Activated naive CD8-positive, alpha-beta T cell treated with anti-CD3 and anti-CD28 coated beads for 36 hours (primary cell): ENCODE measurements around the gene PES1. TPM values are rescaled to one million over a fixed set of nuclear protein-coding genes. Genes with fewer than 3 reads are reported as not detected.
"Not testable (repeated sequence)": the region's sequence is repeated elsewhere in the genome, so short reads cannot be mapped to it uniquely, and the experiment has no call there.

Source experiments
- DNase-seq: peaks from one replicate; pipeline ENCODE4 v3.0.0; 2021
- H3K27ac Mint-ChIP-seq: one replicate; pipeline ENCODE4 v1.8.0; 2022; ENCODE audit warnings: mild to moderate bottlenecking, moderate library complexity, mixed read lengths
- H3K27me3 Mint-ChIP-seq: one replicate; pipeline ENCODE4 v1.8.0; 2022; ENCODE audit warnings: mild to moderate bottlenecking, mixed read lengths
- H3K36me3 Mint-ChIP-seq: one replicate; pipeline ENCODE4 v1.8.0; 2021; ENCODE audit warnings: mild to moderate bottlenecking, mixed read lengths
- H3K4me1 Mint-ChIP-seq: one replicate; pipeline ENCODE4 v1.8.0; 2021; ENCODE audit warnings: mixed read lengths
- H3K4me3 Mint-ChIP-seq: one replicate; pipeline ENCODE4 v1.8.0; 2022; ENCODE audit warnings: mild to moderate bottlenecking, moderate library complexity, mixed read lengths
- H3K9me3 Mint-ChIP-seq: one replicate; pipeline ENCODE4 v1.8.0; 2022; ENCODE audit warnings: mixed read lengths
- total RNA-seq, 2 experiments: library from RNA; stranded (reverse); gene quantifications; one replicate each; pipeline ENCODE4 v1.2.3, GENCODE V29; 2021

The PES1 gene
- total RNA-seq, 2 experiments from 2014 or later = 196 to 199 TPM

GRCh38 chr22:30601464-30601863 lies 9.8 kb upstream of the PES1 start:
- Mint-ChIP-seq H3K27me3 (peaks cover 4% of the 10 kb centered on the region), H3K4me1 (peaks cover 7% of the 10 kb centered on the region), H3K36me3 (no peaks in the 10 kb centered on the region), H3K4me3 (no peak overlapping the region), H3K27ac (no peak overlapping the region), H3K9me3 (no peaks in the 10 kb centered on the region)
- no peak for DNase-seq

GRCh38 chr22:30600921-30601320 lies 9.2 kb upstream of the PES1 start:
- Mint-ChIP-seq H3K36me3 (no peaks in the 10 kb centered on the region), H3K27me3 (peaks cover 4% of the 10 kb centered on the region), H3K4me3 (no peak overlapping the region), H3K27ac (no peak overlapping the region), H3K4me1 (peaks cover 7% of the 10 kb centered on the region), H3K9me3 (no peaks in the 10 kb centered on the region)
- no peak for DNase-seq

GRCh38 chr22:30598986-30599385 lies 7.3 kb upstream of the PES1 start:
- H3K4me3 Mint-ChIP-seq = no peak overlapping the region
- DNase-seq = no peak
- no peaks in the 10 kb centered on the region for H3K36me3 Mint-ChIP-seq
- peaks cover 1% of the 10 kb centered on the region for H3K4me1 Mint-ChIP-seq
- H3K9me3 Mint-ChIP-seq = no peaks in the 10 kb centered on the region
- no peak overlapping the region for H3K27ac Mint-ChIP-seq
- peaks cover 8% of the 10 kb centered on the region for H3K27me3 Mint-ChIP-seq

GRCh38 chr22:30596886-30597285 lies 5.2 kb upstream of the PES1 start:
- no peak overlapping the region for H3K4me3 Mint-ChIP-seq
- no peak overlapping the region for H3K27ac Mint-ChIP-seq
- DNase-seq = no peak
- H3K9me3 Mint-ChIP-seq = no peaks in the 10 kb centered on the region
- H3K36me3 Mint-ChIP-seq = no peaks in the 10 kb centered on the region
- H3K4me1 Mint-ChIP-seq = peaks cover under 1% of the 10 kb centered on the region
- H3K27me3 Mint-ChIP-seq = peaks cover 13% of the 10 kb centered on the region

DNA sequence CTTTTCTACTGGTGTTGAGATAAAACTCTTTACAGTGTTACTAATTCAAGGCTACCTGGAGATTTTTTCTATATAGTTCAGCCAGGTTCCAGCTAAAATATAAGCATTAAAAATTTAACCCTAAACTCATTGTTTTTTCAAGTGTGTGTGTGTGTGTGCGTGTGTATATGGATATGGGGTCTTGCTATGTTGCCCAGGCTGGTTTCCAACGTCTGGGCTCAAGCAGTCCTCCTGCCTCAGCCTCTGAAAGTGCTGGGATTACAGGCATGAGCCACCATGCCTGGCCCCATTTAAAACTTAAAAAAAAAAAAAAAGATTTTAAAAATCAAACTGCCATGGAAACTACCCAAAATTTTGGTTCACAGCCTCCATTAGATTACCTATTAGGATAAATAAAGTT lies 4.5 kb upstream of the PES1 start:
- H3K27ac Mint-ChIP-seq = no peak overlapping the region
- no peaks in the 10 kb centered on the region for H3K9me3 Mint-ChIP-seq
- no peak for DNase-seq
- H3K27me3 Mint-ChIP-seq = peaks cover 12% of the 10 kb centered on the region
- H3K4me1 Mint-ChIP-seq = no peaks in the 10 kb centered on the region
- no peaks in the 10 kb centered on the region for H3K36me3 Mint-ChIP-seq
- no peak overlapping the region for H3K4me3 Mint-ChIP-seq

DNA sequence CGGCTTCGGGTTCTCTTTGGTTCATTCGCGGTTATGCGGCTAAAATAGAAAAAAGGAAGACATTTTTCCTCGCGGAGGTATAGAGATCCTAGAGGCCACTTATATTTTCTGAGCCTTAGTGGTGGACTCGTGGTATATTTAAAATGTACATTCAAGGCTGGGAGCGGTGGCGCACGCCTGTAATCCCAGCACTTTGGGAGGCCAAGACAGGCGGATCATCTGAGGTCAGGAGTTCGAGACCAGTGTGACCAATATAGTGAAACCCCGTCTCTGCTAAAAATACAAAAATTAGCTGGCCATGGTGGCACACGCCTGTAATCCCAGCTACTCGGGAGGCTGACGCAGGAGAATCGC lies 627 bp upstream of the PES1 start:
- Mint-ChIP-seq H3K4me1 (peaks cover 14% of the 10 kb centered on the region), H3K27me3 (peaks cover 12% of the 10 kb centered on the region), H3K36me3 (peaks cover 20% of the 10 kb centered on the region)
- H3K9me3 Mint-ChIP-seq, H3K4me3 Mint-ChIP-seq, DNase-seq, H3K27ac Mint-ChIP-seq: not testable (repeated sequence)

GRCh38 chr22:30591191-30591587 lies 521 bp downstream of the PES1 start:
- Mint-ChIP-seq H3K27ac (no peak overlapping the region), H3K36me3 (peaks cover 30% of the 10 kb centered on the region), H3K9me3 (no peaks in the 10 kb centered on the region), H3K4me1 (peaks cover 14% of the 10 kb centered on the region), H3K4me3 (no peak overlapping the region), H3K27me3 (peaks cover 12% of the 10 kb centered on the region)
- no peak for DNase-seq

DNA sequence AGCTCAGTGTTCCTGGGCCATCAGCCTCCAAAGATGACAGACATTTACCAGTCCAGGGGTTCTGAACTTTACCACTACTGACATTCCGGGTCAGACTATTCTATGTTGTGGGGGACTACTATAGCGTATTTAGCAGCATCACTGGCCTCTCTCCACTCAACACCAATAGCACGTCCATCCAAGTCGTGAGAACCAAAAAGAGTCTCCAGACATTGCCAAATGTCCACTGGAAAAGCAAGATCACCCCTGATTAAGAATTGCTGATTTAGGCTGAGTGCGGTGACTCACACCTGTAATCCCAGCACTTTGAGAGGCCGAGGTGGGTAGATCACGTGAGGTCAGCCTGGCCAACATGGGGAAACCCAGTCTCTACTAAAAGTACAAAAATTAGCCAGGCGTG lies 5.3 kb downstream of the PES1 start:
- Mint-ChIP-seq H3K9me3 (no peaks in the 10 kb centered on the region), H3K27me3 (no peaks in the 10 kb centered on the region), H3K27ac (no peak overlapping the region), H3K4me3 (no peak overlapping the region), H3K36me3 (peaks cover 50% of the 10 kb centered on the region), H3K4me1 (peaks cover 16% of the 10 kb centered on the region)
- no peak for DNase-seq

GRCh38 chr22:30584441-30584840 lies 7.3 kb downstream of the PES1 start:
- H3K27me3 Mint-ChIP-seq = no peaks in the 10 kb centered on the region
- H3K27ac Mint-ChIP-seq = no peak overlapping the region
- no peak overlapping the region for H3K4me3 Mint-ChIP-seq
- H3K4me1 Mint-ChIP-seq = peaks cover 3% of the 10 kb centered on the region
- no peak for DNase-seq
- no peaks in the 10 kb centered on the region for H3K9me3 Mint-ChIP-seq
- peaks cover 56% of the 10 kb centered on the region for H3K36me3 Mint-ChIP-seq

DNA sequence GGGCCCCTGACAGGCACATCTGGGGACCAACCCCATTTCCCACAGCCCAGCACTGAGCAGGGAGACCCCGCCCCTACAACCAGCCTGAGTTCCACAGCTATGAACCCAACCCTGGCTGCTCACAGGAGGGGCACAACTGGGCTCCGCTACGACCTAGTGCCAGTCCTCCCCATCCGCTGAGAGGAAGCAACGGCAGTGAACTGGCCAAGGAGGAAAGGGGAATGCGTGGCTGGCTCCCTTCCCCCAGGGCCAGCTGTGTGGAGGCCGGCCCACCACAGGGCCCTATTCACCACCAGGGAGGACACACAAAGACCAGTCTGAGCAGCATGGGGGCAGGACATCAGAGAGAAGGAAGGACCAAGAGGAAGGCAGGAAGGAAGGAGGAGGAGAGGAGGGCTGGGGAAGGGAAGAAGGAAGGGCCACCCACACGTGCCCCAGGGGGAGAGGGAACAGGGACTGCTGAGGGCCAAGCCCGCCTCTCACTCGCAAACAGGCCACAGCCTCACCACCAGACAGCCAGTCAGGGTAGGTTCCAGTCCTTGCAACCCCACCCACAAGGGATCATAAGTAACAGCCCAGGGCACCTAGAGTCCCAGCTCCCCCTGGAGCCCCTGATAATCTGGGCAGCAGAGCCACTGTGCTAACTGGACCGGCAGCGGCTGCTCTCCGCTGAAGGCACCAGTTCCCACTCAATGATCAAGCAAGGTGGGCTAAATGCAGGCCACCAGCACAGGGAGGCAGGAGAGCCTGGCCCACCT lies 8.7 kb downstream of the PES1 start:
- Mint-ChIP-seq H3K9me3 (no peaks in the 10 kb centered on the region), H3K27ac (no peak overlapping the region), H3K4me3 (no peak overlapping the region), H3K36me3 (peaks cover 58% of the 10 kb centered on the region), H3K27me3 (no peaks in the 10 kb centered on the region), H3K4me1 (peaks cover 2% of the 10 kb centered on the region)
- no peak for DNase-seq

GRCh38 chr22:30582051-30582450 lies 9.7 kb downstream of the PES1 start:
- no peak overlapping the region for H3K4me3 Mint-ChIP-seq
- no peaks in the 10 kb centered on the region for H3K9me3 Mint-ChIP-seq
- no peak for DNase-seq
- no peaks in the 10 kb centered on the region for H3K27me3 Mint-ChIP-seq
- peaks cover 52% of the 10 kb centered on the region for H3K36me3 Mint-ChIP-seq
- peaks cover 5% of the 10 kb centered on the region for H3K4me1 Mint-ChIP-seq
- no peak overlapping the region for H3K27ac Mint-ChIP-seq

- Mint-ChIP-seq H3K27ac (no peak overlapping the region), H3K4me1 (peaks cover 9% of the 10 kb centered on the region), H3K4me3 (no peak overlapping the region), H3K36me3 (peaks cover 54% of the 10 kb centered on the region), H3K27me3 (no peaks in the 10 kb centered on the region), H3K9me3 (no peaks in the 10 kb centered on the region)
- DNase-seq = no peak
Measured at GRCh38 chr22:30580896-30581295, 10.8 kb downstream of the PES1 start.

DNA sequence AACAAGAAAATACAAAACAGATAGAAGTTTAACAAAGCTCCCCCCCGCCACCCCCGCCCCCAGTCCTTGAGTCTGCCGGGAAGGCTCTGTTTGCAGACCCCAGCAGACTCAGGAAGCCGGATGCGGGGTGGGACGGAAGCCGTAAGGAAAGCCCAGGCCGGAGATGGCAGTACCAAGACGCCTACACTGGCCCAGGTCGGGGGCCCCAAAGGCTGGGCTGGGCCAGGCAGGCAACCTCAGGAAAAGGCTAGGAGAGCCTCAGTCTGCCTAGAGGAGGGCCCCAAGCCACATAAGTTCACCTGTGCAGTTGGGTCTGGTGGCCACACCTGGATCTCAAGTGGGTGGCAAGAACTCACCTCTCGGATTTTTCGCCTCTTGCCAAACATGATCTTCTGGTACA lies 13.2 kb downstream of the PES1 start:
- H3K36me3 Mint-ChIP-seq = peaks cover 52% of the 10 kb centered on the region
- H3K4me3 Mint-ChIP-seq = no peak overlapping the region
- H3K27me3 Mint-ChIP-seq = no peaks in the 10 kb centered on the region

GRCh38 chr22:30575859-30576258 lies 15.9 kb downstream of the PES1 start:
- H3K27ac Mint-ChIP-seq = no peak overlapping the region
- H3K36me3 Mint-ChIP-seq = peaks cover 37% of the 10 kb centered on the region
- H3K9me3 Mint-ChIP-seq = no peaks in the 10 kb centered on the region
- DNase-seq = no peak
- H3K4me3 Mint-ChIP-seq = no peak overlapping the region
- peaks cover 9% of the 10 kb centered on the region for H3K4me1 Mint-ChIP-seq
- H3K27me3 Mint-ChIP-seq = no peaks in the 10 kb centered on the region

More for the DNA sequence above, 13.2 kb downstream of the PES1 start:
- no peak for DNase-seq
- Mint-ChIP-seq H3K27ac (no peak overlapping the region), H3K9me3 (no peaks in the 10 kb centered on the region), H3K4me1 (peaks cover 9% of the 10 kb centered on the region)

- H3K4me3 Mint-ChIP-seq = no peak overlapping the region
- H3K36me3 Mint-ChIP-seq = peaks cover 31% of the 10 kb centered on the region
- no peaks in the 10 kb centered on the region for H3K9me3 Mint-ChIP-seq
- no peak overlapping the region for H3K27ac Mint-ChIP-seq
- H3K4me1 Mint-ChIP-seq = peaks cover 9% of the 10 kb centered on the region
- DNase-seq = no peak
- H3K27me3 Mint-ChIP-seq = no peaks in the 10 kb centered on the region
Measured at GRCh38 chr22:30574997-30575671, 16.6 kb downstream of the PES1 start.
